BLaER1 treated with 17β-estradiol and CSF1 and Interleukin-3, amounts not matched to agents 10 nM and 100 nM (cell line): ENCODE results near the gene THOP1.

ENCODE experiments used
- H3K27ac ChIP-seq, 11 experiments: shearing (Covaris generic); formaldehyde crosslinking; 2 replicates each; pipeline ENCODE4 v1.8.1; 2022
- H3K27me3 ChIP-seq, 11 experiments: shearing (Covaris generic); formaldehyde crosslinking; 2 replicates each; pipeline ENCODE4 v1.8.1; 2022
- H3K36me3 ChIP-seq, 11 experiments: shearing (Covaris generic); formaldehyde crosslinking; 2 replicates each; pipeline ENCODE4 v1.8.1; 2022
- H3K4me1 ChIP-seq, 10 experiments: shearing (Covaris generic); formaldehyde crosslinking; 2 replicates each; pipeline ENCODE4 v1.8.1; 2022
- H3K4me2 ChIP-seq, 11 experiments: shearing (Covaris generic); formaldehyde crosslinking; 2 replicates each; pipeline ENCODE4 v1.8.1; 2022
- H3K4me3 ChIP-seq, 10 experiments: shearing (Covaris generic); formaldehyde crosslinking; 2 replicates each; pipeline ENCODE4 v1.8.1; 2022
- H3K9ac ChIP-seq, 11 experiments: shearing (Covaris generic); formaldehyde crosslinking; 2 replicates each; pipeline ENCODE4 v1.8.1; 2022
- H3K9me3 ChIP-seq, 11 experiments: shearing (Covaris generic); formaldehyde crosslinking; replicated peaks in 1 of 11; 2 replicates each; pipeline ENCODE4 v1.8.1; 2022
- H4K20me1 ChIP-seq, 11 experiments: shearing (Covaris generic); formaldehyde crosslinking; 2 replicates each; pipeline ENCODE4 v1.8.1; 2022
- Cebpa-rat ChIP-seq, 11 experiments: shearing (Covaris generic); IDR thresholded peaks; 2 replicates each; pipeline ENCODE4 v1.8.1; 2022

Gene THOP1

GRCh38 chr19:2799273-2800020 lies 14.1 kb downstream of the THOP1 start:
- Histone ChIP-seq H3K27ac (peak overlapping the region in 4 of 11 experiments; percentile 29 to 48 (median 36); a peak in 4 of 22 replicates), H3K4me3 (no peak overlapping the region; a peak in 1 of 20 replicates), H3K4me2 (peak overlapping the region in 10 of 11 experiments; percentile 40 to 94 (median 82); a peak in 18 of 22 replicates), H4K20me1 (peaks cover 0 to 98% (median 73%) of the 10 kb centered on the region in 11 experiments; a peak in 19 of 22 replicates), H3K4me1 (peaks cover 28 to 77% (median 72%) of the 10 kb centered on the region in 10 experiments), H3K27me3 (peaks cover 0 to 17% (median 0%) of the 10 kb centered on the region in 11 experiments; a peak in 5 of 22 replicates), H3K36me3 (peaks cover 49 to 84% (median 75%) of the 10 kb centered on the region in 11 experiments), H3K9me3 (no peaks in the 10 kb centered on the region), H3K9ac (peak overlapping the region in 2 of 11 experiments; percentile 14 to 32; a peak in 1 of 22 replicates)
- no peak for TF ChIP-seq Cebpa-rat (IDR thresholded peaks at IDR 0.05)

- Histone ChIP-seq H3K36me3 (peaks cover 39 to 82% (median 70%) of the 10 kb centered on the region in 11 experiments), H3K9me3 (no peaks in the 10 kb centered on the region), H4K20me1 (peaks cover 0 to 98% (median 83%) of the 10 kb centered on the region in 11 experiments; a peak in 19 of 22 replicates)
Observed at GRCh38 chr19:2800506-2800905, 15.2 kb downstream of the THOP1 start.

GRCh38 chr19:2802826-2803225 lies 17.5 kb downstream of the THOP1 start:
- Histone ChIP-seq H3K9me3 (no peaks in the 10 kb centered on the region; a peak in 1 of 22 replicates), H3K4me2 (peak overlapping the region in 9 of 11 experiments; percentile 76 to 97 (median 85); a peak in 17 of 22 replicates), H3K36me3 (peaks cover 31 to 79% (median 64%) of the 10 kb centered on the region in 11 experiments; a peak in 21 of 22 replicates), H3K4me1 (peaks cover 38 to 98% (median 96%) of the 10 kb centered on the region in 10 experiments), H4K20me1 (peaks cover 0 to 96% (median 88%) of the 10 kb centered on the region in 11 experiments; a peak in 18 of 22 replicates), H3K4me3 (no peak overlapping the region), H3K27me3 (peaks cover 0 to 43% (median 0%) of the 10 kb centered on the region in 11 experiments; a peak in 7 of 22 replicates), H3K27ac (no peak overlapping the region), H3K9ac (no peak overlapping the region)
- TF ChIP-seq Cebpa-rat (IDR thresholded peaks at IDR 0.05), result no peak

More at GRCh38 chr19:2800506-2800905, 15.2 kb downstream of the THOP1 start:
- Histone ChIP-seq H3K9ac (peak overlapping the region in 8 of 11 experiments; percentile 50 to 73 (median 70); a peak in 14 of 22 replicates), H3K27me3 (peaks cover 0 to 27% (median 0%) of the 10 kb centered on the region in 11 experiments; a peak in 6 of 22 replicates), H3K4me3 (0 out of 20 replicates have a peak overlapping the region, but pooled peaks of 1 of the 10 experiments have one; percentile 6), H3K27ac (peak overlapping the region in 7 of 11 experiments; percentile 61 to 81 (median 73); a peak in 14 of 22 replicates), H3K4me1 (peaks cover 38 to 88% (median 82%) of the 10 kb centered on the region in 10 experiments), H3K4me2 (peak overlapping the region; percentile 60 to 94 (median 84))
- no peak for TF ChIP-seq Cebpa-rat (IDR thresholded peaks at IDR 0.05)

DNA sequence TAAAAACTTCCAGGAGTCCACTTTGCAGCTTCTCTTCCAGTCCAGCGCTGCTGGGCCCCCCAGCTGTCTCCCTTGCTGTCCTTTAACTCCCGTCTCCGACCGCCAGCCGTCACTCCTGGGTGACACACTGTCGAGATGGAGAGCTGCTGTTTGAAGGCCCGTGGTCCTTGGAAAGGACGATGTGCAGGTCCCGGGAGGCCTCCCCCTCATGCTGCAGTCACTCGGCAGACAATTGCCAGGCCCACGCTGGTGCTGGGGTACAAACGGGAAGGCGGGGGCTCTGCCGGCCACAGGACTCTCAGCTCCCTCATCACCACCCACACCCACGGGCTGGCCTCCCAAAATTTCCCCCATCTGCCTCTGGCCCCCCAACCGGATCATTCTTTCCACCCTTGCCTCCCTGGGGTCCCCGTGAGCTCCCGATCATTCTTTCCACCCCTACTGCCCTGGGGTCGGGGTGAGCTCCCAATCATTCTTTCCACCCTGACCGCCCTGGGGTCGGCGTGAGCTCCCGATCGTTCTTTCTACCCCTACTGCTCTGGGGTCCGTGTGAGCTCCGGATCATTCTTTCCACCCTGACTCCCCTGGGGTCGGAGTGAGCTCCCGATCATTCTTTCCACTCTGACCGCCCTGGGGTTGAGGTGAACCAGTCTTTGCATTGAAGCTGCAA lies 18.3 kb downstream of the THOP1 start:
- Histone ChIP-seq H3K9me3 (no peaks in the 10 kb centered on the region; a peak in 1 of 22 replicates), H4K20me1 (peaks cover 0 to 96% (median 87%) of the 10 kb centered on the region in 11 experiments; a peak in 18 of 22 replicates), H3K9ac (peak overlapping the region in 9 of 11 experiments; percentile 16 to 71 (median 56); a peak in 15 of 22 replicates)

GRCh38 chr19:2804156-2805004 lies 19.1 kb downstream of the THOP1 start:
- Histone ChIP-seq H4K20me1 (peaks cover 0 to 96% (median 87%) of the 10 kb centered on the region in 11 experiments; a peak in 18 of 22 replicates), H3K4me1 (peaks cover 38 to 98% (median 96%) of the 10 kb centered on the region in 10 experiments), H3K4me2 (peak overlapping the region; percentile 57 to 97 (median 85)), H3K9ac (peak overlapping the region in 9 of 11 experiments; percentile 16 to 71 (median 56); a peak in 14 of 22 replicates), H3K9me3 (no peaks in the 10 kb centered on the region; a peak in 1 of 22 replicates), H3K27ac (peak overlapping the region in 7 of 11 experiments; percentile 17 to 73 (median 54); a peak in 13 of 22 replicates), H3K36me3 (peaks cover 34 to 79% (median 64%) of the 10 kb centered on the region in 11 experiments), H3K4me3 (peak overlapping the region in 4 of 10 experiments; percentile 11 to 40 (median 22); a peak in 4 of 20 replicates), H3K27me3 (peaks cover 0 to 59% (median 0%) of the 10 kb centered on the region in 11 experiments; a peak in 7 of 22 replicates)
- no peak for TF ChIP-seq Cebpa-rat (IDR thresholded peaks at IDR 0.05)

More for the DNA sequence above, 18.3 kb downstream of the THOP1 start:
- H3K4me2 ChIP-seq, result peak overlapping the region; percentile 57 to 97 (median 85)
- peak overlapping the region in 4 of 10 experiments; percentile 11 to 40 (median 22); a peak in 4 of 20 replicates for H3K4me3 ChIP-seq
- H3K4me1 ChIP-seq, result peaks cover 38 to 98% (median 96%) of the 10 kb centered on the region in 10 experiments
- H3K27me3 ChIP-seq, result peaks cover 0 to 51% (median 0%) of the 10 kb centered on the region in 11 experiments; a peak in 7 of 22 replicates
- peak overlapping the region in 6 of 11 experiments; percentile 25 to 73 (median 59); a peak in 12 of 22 replicates for H3K27ac ChIP-seq
- H3K36me3 ChIP-seq, result peaks cover 30 to 79% (median 64%) of the 10 kb centered on the region in 11 experiments
- no peak for TF ChIP-seq Cebpa-rat (IDR thresholded peaks at IDR 0.05)

DNA sequence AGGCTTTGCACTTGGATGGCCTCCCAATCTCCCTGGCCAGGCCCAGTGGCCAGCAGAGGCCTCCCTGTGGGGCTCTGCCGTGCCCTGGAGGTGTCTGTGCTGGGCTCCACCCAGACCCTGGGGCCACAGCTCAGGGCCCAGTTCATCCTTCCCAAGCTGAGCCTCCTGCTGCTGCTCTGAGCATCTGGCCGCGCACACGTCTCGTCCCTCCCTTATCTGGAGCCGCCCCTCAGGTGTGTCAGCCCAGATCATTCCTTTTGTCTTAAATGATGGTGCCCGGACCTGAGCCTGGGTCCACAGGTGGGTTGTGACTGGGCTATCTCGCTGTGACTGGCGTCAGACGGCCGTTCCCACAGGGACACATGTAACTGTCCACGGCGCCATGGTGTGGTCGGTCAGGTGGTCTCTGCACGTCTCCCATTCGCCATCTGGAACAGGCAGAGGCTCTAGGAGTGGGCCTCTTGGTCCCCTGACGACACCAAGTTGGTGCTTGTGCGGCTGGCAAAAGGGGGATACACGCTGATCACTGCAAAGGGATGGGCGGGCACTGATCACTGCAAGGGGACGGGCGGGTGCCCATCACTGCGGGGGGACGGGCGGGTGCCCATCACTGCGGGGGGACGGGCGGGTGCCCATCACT lies 20.1 kb downstream of the THOP1 start:
- TF ChIP-seq Cebpa-rat (IDR thresholded peaks at IDR 0.05), result no peak
- peaks cover 0 to 69% (median 0%) of the 10 kb centered on the region in 11 experiments; a peak in 7 of 22 replicates for H3K27me3 ChIP-seq
- H3K9me3 ChIP-seq, result no peaks in the 10 kb centered on the region; a peak in 1 of 22 replicates
- peak overlapping the region in 1 of 10 experiments; percentile 32; a peak in 3 of 20 replicates for H3K4me3 ChIP-seq
- peaks cover 31 to 79% (median 64%) of the 10 kb centered on the region in 11 experiments for H3K36me3 ChIP-seq
- peak overlapping the region in 7 of 11 experiments; percentile 16 to 71 (median 57); a peak in 11 of 22 replicates for H3K9ac ChIP-seq
- peak overlapping the region; percentile 57 to 97 (median 85) for H3K4me2 ChIP-seq
- H4K20me1 ChIP-seq, result peaks cover 0 to 96% (median 88%) of the 10 kb centered on the region in 11 experiments; a peak in 21 of 22 replicates
- peak overlapping the region in 7 of 11 experiments; percentile 17 to 73 (median 54); a peak in 12 of 22 replicates for H3K27ac ChIP-seq
- H3K4me1 ChIP-seq, result peaks cover 37 to 98% (median 96%) of the 10 kb centered on the region in 10 experiments
